Activated naive CD4-positive, alpha-beta T cell (primary cell): Measurements from ENCODE around the gene ZNF107.

Source experiments
- DNase-seq, 4 experiments: peaks; one replicate each; lab custom pipeline; 2025; lab: John Stamatoyannopoulos, UW

The ZNF107 gene

DNA sequence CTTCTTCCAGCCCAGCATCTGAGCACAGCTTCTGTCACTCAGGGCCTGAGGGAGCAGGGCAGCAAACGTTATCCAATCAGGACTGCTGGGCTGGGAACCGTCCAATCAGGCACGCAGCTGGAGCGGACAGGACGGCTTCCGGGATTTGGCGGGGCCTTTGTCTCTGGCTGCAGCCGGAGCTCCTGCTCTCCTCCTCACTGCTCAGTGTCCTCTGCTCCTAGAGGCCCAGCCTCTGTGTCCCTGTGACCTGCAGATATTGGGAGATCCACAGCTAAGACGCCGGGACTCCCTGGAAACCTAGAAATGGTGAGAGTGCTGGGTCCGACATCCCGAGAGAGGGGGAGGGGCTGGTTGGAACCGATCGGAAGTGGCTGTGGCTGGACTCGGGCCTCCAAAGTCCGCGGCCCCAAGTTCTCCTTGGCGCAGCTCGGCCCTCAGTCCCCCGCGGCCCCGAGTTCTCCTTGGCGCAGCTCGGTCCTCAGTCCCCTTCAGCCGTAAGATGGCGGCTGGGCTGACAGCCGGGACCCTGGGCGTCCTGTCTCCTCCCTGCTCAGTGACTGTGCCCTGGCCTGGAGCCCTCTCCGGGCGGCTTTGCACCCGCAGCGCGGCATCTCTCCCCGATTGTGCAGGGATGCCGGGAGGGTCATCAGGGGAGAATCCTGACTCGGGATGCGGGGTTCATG, at the start of gene ZNF107:
TSS of gene ZNF107 (plus strand) at position 154 of the 683 bp plus-strand sequence. CDS start at position 304, 150 bp downstream.
- peak; percentile 51 to 70 (median 60) for DNase-seq

GRCh38 chr7:64618785-64619456, 47.0 kb upstream of the ZNF107 start:
- no peak for DNase-seq

GRCh38 chr7:64619705-64620104, 46.2 kb upstream of the ZNF107 start:
- no peak for DNase-seq

DNA sequence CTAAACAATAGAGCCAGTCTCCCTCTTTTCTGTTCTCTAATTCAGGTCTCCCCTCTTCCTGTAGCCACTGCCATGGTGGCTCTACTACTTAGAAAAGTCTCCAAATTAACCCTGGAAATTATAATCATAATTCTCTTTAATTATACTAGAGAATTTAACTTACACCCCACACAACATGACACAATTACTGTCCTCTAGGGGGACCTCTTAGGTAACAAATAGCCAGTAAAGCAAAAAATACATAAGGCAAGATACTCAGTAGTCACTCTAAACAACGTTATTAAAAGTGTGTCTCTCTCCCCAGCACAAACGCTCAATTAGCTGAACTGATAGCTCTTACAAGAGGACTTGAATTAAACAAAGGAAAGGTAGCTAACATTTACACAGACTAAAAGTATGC, 44.3 kb upstream of the ZNF107 start:
- no peak for DNase-seq

DNA sequence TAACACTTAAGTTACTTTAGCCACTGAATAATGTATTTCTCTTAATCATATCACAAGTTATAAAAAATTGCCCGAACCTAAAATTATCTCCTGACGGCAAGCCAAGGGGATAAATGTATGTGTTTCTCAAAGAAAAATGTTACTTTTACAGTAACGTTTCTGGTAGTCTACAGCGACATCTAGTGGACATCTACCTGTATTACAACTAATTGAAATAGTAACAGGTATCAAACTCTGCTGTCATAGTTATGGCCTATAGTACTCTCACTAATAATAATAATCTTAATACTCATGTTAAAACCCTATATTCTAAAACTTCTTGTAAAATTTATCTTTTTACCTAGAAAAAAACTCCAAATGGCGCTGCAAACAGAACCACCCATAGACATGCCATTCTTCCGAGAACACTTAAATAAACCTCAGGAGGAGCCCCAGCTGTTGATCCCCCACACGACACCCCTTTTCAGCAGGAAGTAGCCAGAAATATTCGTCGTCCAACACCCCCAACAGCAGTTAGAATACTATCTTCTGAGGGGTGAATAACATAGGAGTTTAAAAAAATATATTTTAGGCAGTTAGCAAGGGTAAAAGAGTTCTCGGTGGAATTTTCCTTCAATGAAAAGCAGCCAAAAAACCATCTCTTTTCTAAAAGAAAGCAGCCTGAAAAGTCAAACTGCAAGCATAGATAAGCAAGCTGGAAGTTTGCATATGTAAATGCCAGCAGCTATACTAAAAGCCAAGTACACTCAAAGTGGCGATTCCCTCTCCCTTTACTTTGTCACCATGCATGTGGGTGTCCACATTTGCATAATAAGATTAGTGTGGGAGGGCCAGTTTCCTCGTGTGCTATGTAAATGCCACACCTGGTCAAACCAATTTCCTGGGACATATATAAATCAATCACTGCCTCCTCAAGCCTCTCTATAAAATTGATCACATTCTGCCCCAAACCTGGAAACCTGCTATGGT, 40.5 kb upstream of the ZNF107 start:
- DNase-seq, result no peak

DNA sequence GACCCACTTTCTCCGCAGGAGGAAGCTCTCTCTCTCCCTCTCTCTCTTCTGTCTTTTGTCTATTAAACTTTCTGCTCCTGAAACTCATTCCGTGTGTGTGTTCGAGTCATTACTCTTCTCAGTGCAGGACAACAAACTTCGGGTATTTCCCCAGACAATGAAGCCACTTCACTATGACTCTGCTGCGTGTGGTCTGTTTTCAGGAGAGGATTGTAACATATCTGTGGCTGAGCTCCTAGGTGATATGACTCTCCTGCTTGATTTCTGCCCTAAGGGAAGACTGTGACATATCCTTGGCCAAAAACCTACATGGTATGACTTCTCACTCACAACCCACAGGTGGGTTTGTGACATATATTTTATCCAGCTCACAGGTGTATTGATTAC, 39.9 kb upstream of the ZNF107 start:
- no peak for DNase-seq

- DNase-seq, result no peak
Measured at GRCh38 chr7:64626557-64626956, 39.4 kb upstream of the ZNF107 start.

DNA sequence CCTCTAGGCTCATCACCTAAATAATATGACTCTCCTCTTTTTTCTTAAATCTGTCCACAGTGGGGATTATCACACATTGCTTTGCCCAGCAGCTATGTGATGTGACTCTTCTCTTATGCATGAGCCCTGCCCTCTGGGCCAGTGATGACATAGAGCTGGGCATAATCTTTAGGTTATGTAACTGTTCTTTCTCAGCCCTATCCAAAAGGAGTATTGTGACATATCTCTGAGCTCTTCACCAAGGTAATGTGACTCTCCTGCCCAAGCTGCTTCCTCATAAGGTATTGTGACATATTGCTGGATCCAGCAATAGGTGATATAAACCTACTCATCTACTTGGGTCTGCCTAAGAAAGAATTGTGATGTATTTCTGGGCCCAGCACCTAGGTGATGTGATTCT, 37.7 kb upstream of the ZNF107 start:
- DNase-seq, result no peak

DNA sequence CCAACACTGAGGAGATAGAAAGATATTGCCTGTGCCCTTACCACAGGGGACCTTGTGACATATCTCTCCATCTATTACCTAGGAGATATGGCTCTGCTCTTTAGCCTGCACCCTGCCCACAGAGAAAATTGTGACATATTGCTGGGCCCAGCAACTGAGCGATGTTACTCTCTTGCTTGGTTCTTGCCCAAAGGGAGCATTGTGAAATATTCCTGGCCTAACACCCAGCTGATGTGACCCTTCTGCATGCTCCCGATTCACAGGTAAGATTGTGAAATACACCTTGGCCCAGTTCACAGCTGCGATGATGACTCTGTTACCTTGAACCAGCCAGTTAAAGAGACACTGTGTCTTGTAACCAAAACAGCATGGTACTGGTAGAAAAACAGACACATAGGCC, 37.2 kb upstream of the ZNF107 start:
- no peak for DNase-seq

- no peak for DNase-seq
Measured at GRCh38 chr7:64630496-64630895, 35.4 kb upstream of the ZNF107 start.

GRCh38 chr7:64632029-64632428, 33.9 kb upstream of the ZNF107 start:
- no peak for DNase-seq

GRCh38 chr7:64633401-64633800, 32.5 kb upstream of the ZNF107 start:
- DNase-seq, result no peak

- no peak for DNase-seq
Measured at GRCh38 chr7:64634406-64635062, 31.4 kb upstream of the ZNF107 start.

- no peak for DNase-seq
Measured at GRCh38 chr7:64636386-64636785, 29.5 kb upstream of the ZNF107 start.

DNA sequence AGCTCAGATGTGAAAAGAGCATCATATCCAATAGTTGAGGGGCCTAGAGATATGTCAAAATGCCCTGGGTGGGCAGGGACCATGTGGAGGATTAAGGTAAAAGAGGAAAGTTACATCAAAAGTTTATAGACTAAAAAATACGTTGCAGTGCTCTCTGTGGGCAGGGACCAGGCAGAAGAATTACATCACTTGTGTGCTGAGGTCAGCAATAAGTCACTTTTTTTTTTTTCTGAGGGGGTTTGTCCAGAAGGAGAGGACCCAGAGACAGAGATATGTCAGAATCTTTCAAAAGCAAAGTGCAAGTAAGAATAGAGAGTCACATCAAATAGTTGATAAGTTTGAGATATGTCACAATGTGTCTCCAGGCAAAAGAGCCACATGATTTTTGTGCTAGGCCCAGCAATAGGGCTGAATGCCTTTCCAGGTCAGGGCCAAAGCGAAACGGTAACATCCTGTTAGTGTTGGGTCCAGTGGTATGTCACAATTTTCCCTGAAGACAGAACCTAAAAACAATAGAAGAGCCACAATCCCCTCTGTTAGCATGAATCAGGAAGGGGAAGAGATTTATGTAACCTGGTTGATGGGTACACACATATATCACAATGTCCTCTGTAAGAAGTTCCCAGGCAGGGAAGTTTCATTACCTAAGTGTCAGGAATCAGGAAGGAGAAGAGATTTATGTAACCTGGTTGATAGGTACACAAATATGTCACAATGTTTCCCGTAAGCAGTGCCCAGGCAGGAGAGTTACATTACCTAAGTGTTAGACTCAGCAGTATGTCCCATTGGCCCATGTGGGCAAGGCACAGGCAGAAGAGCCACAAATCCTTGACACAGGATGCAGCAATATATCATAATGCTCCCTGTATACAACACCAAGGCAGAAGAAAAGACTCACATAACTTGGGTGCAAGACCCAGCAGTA, 28.1 kb upstream of the ZNF107 start:
- no peak for DNase-seq

DNA sequence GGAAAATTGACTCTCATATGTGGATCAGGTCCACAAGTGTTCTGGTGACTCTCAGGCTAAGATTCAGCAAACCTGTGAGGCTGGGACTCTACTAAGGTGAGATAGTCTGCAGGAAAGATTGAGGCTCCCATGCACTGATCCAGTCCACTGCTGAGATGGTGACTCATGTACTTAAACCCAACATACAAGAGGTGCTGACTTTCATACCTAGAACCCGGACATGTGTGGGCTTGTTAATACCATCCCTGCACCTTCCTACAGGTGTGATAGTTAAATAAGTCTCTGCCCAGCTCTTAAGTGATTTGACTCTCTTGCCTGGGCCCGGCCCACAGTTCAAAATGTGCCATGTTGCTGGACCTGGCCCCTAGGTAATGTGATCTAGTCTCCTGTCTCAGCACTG, 27.1 kb upstream of the ZNF107 start:
- DNase-seq, result no peak

DNA sequence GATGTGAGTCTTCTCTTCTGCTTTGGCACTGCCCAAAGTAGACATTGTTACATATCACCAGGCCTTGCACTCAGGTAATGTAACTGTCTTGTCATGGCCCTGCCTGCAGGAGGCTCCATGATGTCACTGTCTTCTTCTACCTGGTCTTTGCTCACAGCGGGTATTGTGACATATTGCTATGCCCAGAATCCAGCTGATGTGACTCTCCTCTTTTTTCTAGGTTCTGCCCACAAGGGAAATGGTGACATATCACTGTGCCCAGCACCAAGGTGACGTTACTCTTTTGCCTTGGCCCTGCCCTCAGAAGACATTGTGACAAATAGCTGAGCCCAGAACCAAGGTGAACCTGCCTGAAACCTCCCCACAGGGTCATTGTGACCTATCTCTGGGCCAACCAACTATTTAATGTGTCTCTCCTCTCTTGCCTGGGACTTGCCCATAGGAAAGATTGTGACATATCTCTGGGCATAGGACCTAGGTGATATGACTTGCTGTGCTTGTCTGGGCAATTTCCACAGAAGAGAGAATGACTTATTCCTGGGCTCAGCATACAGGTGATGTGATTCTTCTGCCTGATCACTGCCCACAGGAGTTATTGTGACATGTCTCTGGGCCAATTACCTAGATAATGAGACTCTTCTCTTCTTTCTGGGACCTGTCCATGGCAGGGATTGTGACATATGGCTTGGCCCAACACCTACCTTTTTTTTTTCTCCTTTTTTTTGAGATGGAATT, 26.5 kb upstream of the ZNF107 start:
- DNase-seq, result no peak

DNA sequence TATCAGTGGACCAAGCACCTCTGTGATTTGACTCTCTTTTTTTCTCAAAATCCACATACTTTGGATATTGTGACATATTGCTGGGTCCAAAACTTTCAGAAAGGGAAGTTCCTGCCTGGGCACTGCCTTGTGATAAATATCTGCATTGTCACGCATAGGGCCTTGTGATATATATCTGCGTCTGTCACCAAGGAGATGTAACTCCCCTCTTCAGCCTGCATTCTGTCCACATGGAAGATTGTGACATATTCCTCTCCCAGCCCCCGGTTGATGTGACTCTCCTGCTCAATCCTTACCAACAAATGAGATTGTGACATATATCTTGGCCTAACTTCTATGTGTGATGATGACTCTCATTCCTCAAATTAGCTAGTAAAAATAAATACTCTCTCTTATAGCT, 25.4 kb upstream of the ZNF107 start:
- no peak for DNase-seq

DNA sequence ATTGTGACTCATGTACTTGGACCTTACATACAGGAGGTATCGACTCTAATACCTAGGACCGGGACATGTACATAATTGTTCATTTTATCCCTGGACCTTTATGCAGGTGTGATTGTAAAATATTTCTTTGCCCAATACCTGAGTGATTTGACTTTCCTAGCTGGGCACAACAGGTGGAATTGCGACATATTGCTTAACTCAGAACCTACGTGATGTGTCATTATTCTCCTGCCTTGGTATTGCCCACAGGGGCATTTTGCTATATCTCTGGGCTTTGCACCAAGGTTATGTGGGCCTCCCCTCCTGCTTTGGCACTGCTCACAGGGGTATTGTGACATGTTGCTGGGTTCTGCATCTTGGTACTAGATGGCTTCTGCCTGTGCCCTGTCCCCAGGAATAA, 23.9 kb upstream of the ZNF107 start:
- no peak for DNase-seq

DNA sequence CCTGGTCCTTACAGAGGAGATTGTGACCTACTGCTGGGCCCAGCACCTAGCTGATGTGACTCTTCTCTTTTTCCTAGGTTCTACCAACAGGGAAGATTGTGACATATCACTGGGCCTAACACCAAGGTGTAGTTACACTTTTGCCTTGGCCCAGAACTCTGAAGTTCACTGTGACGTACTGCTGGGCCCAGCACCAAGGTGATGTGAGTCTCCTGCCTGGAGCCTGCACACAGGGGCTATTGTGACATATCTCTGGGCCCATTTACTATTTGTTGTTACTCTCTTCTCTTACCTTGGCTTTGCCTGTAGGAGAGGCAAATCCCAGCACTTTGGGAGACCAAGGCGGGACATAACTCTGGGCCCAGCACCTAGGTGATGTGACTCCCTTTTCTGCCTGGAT, 23.1 kb upstream of the ZNF107 start:
- no peak for DNase-seq
